Naive thymus-derived CD4-positive, alpha-beta T cell (primary cell): Measurements from ENCODE around the gene DMRT1. TPM values are rescaled to one million over a fixed set of nuclear protein-coding genes. Genes with fewer than 3 reads are reported as not detected.

ENCODE experiments used
- ATAC-seq: fragments of 150-1000 bp; cut with Tn5 transposase; 2 replicates; pipeline ENCODE4 v1.10.0; 2021; ENCODE audit warnings: mild to moderate bottlenecking, moderate library complexity
- CTCF ChIA-PET: fragments of 350-600 bp; sonication (Branson Sonifier 250); formaldehyde crosslinking; loops from one replicate; lab custom pipeline; 2021; ENCODE audit warnings: antibody characterized with exemption; lab: Charles Lee
- POLR2A ChIA-PET: fragments of 350-600 bp; sonication (Branson Sonifier 250); formaldehyde crosslinking; loops from one replicate; lab custom pipeline; 2021; ENCODE audit warnings: antibody characterized with exemption, inconsistent platforms; lab: Charles Lee
- DNase-seq, 9 donors: peaks; one replicate each; pipeline versions ENCODE4 v3.0.0 to v3.0.0-alpha.2; 2020 to 2022; ENCODE audit warnings: mixed read lengths in 1 of 9
- H3K27ac ChIP-seq: one replicate; pipeline ENCODE4 v1.7.0; 2013; ENCODE audit warnings: mild to moderate bottlenecking, low read depth, low read length, moderate library complexity
- H3K27me3 ChIP-seq, 2 donors: one replicate each; pipeline ENCODE4 v1.7.0; 2013; ENCODE audit warnings: low read length in 2 of 2, mild to moderate bottlenecking in 2 of 2, moderate library complexity in 2 of 2; ENCODE audit not compliant: control insufficient read depth in 2 of 2, insufficient read depth in 2 of 2
- H3K36me3 ChIP-seq, 3 experiments: 1 replicate in 2 of 3; 2 replicates in 1 of 3; pipeline ENCODE4 v1.7.0; 2013; ENCODE audit warnings: low read length in 3 of 3, mild to moderate bottlenecking in 3 of 3, moderate library complexity in 1 of 3; ENCODE audit not compliant: insufficient read depth in 3 of 3, control insufficient read depth in 2 of 3
- H3K4me1 ChIP-seq, 2 donors: one replicate each; pipeline ENCODE4 v1.7.0; 2013; ENCODE audit warnings: low read length in 2 of 2, mild to moderate bottlenecking in 2 of 2, moderate library complexity in 1 of 2; ENCODE audit not compliant: control insufficient read depth in 2 of 2, insufficient read depth in 2 of 2
- H3K4me3 ChIP-seq: 2 replicates; pipeline ENCODE4 v1.7.0; 2013; ENCODE audit warnings: mild to moderate bottlenecking, low read length
- H3K9me3 ChIP-seq, 3 experiments: 1 replicate in 2 of 3; 2 replicates in 1 of 3; pipeline ENCODE4 v1.7.0; 2013; ENCODE audit warnings: low read length in 3 of 3; ENCODE audit not compliant: control insufficient read depth in 2 of 3
- H3K27ac Mint-ChIP-seq, 9 donors: one replicate each; pipeline ENCODE4 v1.8.0; 2020 to 2022; ENCODE audit warnings: mixed read lengths in 9 of 9, mild to moderate bottlenecking in 8 of 9, moderate library complexity in 5 of 9, inconsistent platforms in 2 of 9
- H3K27me3 Mint-ChIP-seq, 5 donors: one replicate each; pipeline ENCODE4 v1.8.0; 2021 to 2022; ENCODE audit warnings: mixed read lengths in 5 of 5, mild to moderate bottlenecking in 1 of 5
- H3K36me3 Mint-ChIP-seq, 5 donors: one replicate each; pipeline ENCODE4 v1.8.0; 2020 to 2022; ENCODE audit warnings: mixed read lengths in 5 of 5, mild to moderate bottlenecking in 3 of 5, inconsistent platforms in 1 of 5
- H3K4me1 Mint-ChIP-seq, 7 donors: one replicate each; pipeline ENCODE4 v1.8.0; 2020 to 2022; ENCODE audit warnings: mixed read lengths in 7 of 7, mild to moderate bottlenecking in 3 of 7, inconsistent platforms in 1 of 7
- H3K4me3 Mint-ChIP-seq, 10 donors: one replicate each; pipeline ENCODE4 v1.8.0; 2020 to 2022; ENCODE audit warnings: mild to moderate bottlenecking in 10 of 10, mixed read lengths in 10 of 10, moderate library complexity in 6 of 10, inconsistent platforms in 2 of 10
- H3K9me3 Mint-ChIP-seq, 11 donors: one replicate each; pipeline ENCODE4 v1.8.0; 2020 to 2022; ENCODE audit warnings: mixed read lengths in 11 of 11, mild to moderate bottlenecking in 4 of 11, inconsistent platforms in 1 of 11, moderate library complexity in 1 of 11
- intact Hi-C, 2 donors: fragments of 100-400 bp; cut with micrococcal nuclease; formaldehyde crosslinking; loops; one replicate each; pipeline ENCODE4 v1.15.1; 2023
- polyA plus RNA-seq, 2 donors: library from polyadenylated mRNA; unstranded; fragments of 300-500 nt; fragmentation: Illumina TruSeq; gene quantifications; one replicate each; pipeline ENCODE4 v1.2.3, GENCODE V29; 2021
- total RNA-seq, 6 experiments: library from RNA in 5 of 6; stranded (reverse) in 5 of 6; gene quantifications; 1 replicate in 5 of 6; 2 replicates in 1 of 6; pipeline ENCODE4 v1.2.3 and lab custom pipeline; 2021 to 2026

The DMRT1 gene
- total and polyA plus RNA-seq, 7 experiments from 2014 or later = not detected

DNA sequence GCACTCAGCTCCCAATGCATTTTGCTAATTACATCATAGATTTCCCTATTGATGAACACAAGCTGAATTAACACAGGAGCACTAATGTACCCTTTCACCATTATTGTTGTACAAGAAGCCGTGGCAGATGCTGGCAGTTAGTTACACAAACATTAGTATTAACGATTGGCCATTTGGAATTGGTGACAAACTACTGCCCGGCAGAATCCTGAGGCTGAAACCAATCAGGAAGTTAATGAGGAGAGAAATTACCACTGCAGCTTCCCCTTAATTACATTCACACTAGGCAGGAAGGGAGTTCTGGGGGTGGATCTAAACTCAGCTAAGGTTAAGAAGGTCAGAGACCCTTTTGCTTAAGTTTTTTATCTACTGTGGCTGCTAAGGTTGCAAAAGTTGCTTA, 125.4 kb downstream of the DMRT1 start:
- ChIA-PET CTCF (no interaction called here), POLR2A (no interaction called here)
- Histone ChIP-seq H3K4me1 (peaks cover 0 to 4% of the 10 kb centered on the region in 2 donors), H3K27ac (no peak overlapping the region), H3K9me3 (no peaks in the 10 kb centered on the region), H3K27me3 (peaks cover 0 to 24% of the 10 kb centered on the region in 2 donors), H3K36me3 (no peaks in the 10 kb centered on the region), H3K4me3 (no peak overlapping the region)
- Mint-ChIP-seq H3K4me1 (peaks cover 9 to 25% (median 18%) of the 10 kb centered on the region in 7 donors), H3K4me3 (no peak overlapping the region), H3K27me3 (peaks cover 74 to 85% (median 81%) of the 10 kb centered on the region in 5 donors), H3K27ac (no peak overlapping the region), H3K9me3 (peaks cover 0 to 19% (median 5%) of the 10 kb centered on the region in 11 donors), H3K36me3 (peaks cover 0 to 4% (median 0%) of the 10 kb centered on the region in 5 donors)
- intact Hi-C loops = loop anchor here in 1 of 2 donors (5.0 kb wide), 1 partner anchor 125 kb away; the partner anchor contains the start of gene DMRT1
- DNase-seq (no peak), ATAC-seq (no peak)

- Mint-ChIP-seq H3K36me3 (peaks cover 0 to 4% (median 0%) of the 10 kb centered on the region in 5 donors), H3K4me3 (no peak overlapping the region), H3K9me3 (peaks cover 0 to 19% (median 5%) of the 10 kb centered on the region in 11 donors), H3K27me3 (peaks cover 70 to 86% (median 77%) of the 10 kb centered on the region in 5 donors), H3K27ac (no peak overlapping the region), H3K4me1 (peaks cover 9 to 25% (median 18%) of the 10 kb centered on the region in 7 donors)
- Histone ChIP-seq H3K27me3 (peaks cover 0 to 27% of the 10 kb centered on the region in 2 donors), H3K4me3 (no peak overlapping the region), H3K9me3 (no peaks in the 10 kb centered on the region), H3K27ac (no peak overlapping the region), H3K36me3 (no peaks in the 10 kb centered on the region), H3K4me1 (peaks cover 0 to 4% of the 10 kb centered on the region in 2 donors)
- CTCF ChIA-PET = no interaction called here
- DNase-seq = no peak
- intact Hi-C loops = loop anchor here in 1 of 2 donors (5.0 kb wide), 1 partner anchor 125 kb away; the partner anchor contains the start of gene DMRT1
- ATAC-seq = no peak
- POLR2A ChIA-PET = no interaction called here
Observed at GRCh38 chr9:967436-967835, 125.9 kb downstream of the DMRT1 start.

DNA sequence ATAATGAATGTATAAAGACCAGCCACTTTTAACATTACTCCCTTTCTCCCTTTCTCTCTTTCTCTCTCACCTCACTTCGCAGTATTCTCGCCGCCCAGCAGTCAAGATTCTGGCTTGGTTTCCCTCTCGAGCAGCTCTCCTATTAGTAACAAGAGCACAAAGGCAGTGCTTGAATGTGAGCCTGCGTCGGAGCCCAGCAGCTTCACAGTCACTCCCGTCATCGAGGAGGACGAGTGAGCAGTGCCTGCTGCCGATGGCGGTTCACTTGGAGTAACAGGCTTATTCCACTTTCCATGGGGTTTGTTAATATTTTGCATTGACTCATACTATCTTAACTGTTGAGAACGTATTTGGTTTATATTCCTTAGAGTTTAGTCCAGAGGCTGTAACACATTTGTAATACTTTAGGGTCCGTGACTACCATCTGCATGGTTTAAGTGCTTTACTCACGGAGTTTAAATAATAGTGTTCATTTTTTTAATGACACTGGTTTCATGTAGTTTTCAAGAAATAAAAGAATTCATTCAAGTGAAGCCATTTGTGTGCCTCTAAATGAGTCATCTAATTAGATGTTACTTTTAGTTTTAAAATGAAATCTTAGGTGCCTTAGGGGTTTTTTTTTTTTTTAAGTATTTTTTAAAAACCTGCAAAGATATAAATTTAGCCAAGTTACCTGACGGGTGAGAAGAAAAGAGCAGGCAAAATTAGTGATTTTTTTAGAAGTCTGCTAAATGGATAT, 126.6 kb downstream of the DMRT1 start:
- intact Hi-C loops = loop anchor here in 1 of 2 donors (5.0 kb wide), 1 partner anchor 126 kb away; the partner anchor contains the start of gene DMRT1
- DNase-seq (no peak), ATAC-seq (no peak)
- Histone ChIP-seq H3K27me3 (peaks cover 0 to 33% of the 10 kb centered on the region in 2 donors), H3K9me3 (no peaks in the 10 kb centered on the region), H3K4me1 (peaks cover 0 to 4% of the 10 kb centered on the region in 2 donors), H3K4me3 (no peak overlapping the region), H3K27ac (no peak overlapping the region), H3K36me3 (no peaks in the 10 kb centered on the region)
- H3K27ac Mint-ChIP-seq = no peak overlapping the region
- H3K4me1 Mint-ChIP-seq = peaks cover 9 to 26% (median 19%) of the 10 kb centered on the region in 7 donors
- H3K36me3 Mint-ChIP-seq = peaks cover 0 to 4% (median 0%) of the 10 kb centered on the region in 5 donors
- H3K4me3 Mint-ChIP-seq = no peak overlapping the region
- ChIA-PET CTCF (no interaction called here), POLR2A (no interaction called here)
- H3K27me3 Mint-ChIP-seq = peaks cover 70 to 87% (median 73%) of the 10 kb centered on the region in 5 donors
- H3K9me3 Mint-ChIP-seq = peaks cover 0 to 19% (median 5%) of the 10 kb centered on the region in 11 donors

DNA sequence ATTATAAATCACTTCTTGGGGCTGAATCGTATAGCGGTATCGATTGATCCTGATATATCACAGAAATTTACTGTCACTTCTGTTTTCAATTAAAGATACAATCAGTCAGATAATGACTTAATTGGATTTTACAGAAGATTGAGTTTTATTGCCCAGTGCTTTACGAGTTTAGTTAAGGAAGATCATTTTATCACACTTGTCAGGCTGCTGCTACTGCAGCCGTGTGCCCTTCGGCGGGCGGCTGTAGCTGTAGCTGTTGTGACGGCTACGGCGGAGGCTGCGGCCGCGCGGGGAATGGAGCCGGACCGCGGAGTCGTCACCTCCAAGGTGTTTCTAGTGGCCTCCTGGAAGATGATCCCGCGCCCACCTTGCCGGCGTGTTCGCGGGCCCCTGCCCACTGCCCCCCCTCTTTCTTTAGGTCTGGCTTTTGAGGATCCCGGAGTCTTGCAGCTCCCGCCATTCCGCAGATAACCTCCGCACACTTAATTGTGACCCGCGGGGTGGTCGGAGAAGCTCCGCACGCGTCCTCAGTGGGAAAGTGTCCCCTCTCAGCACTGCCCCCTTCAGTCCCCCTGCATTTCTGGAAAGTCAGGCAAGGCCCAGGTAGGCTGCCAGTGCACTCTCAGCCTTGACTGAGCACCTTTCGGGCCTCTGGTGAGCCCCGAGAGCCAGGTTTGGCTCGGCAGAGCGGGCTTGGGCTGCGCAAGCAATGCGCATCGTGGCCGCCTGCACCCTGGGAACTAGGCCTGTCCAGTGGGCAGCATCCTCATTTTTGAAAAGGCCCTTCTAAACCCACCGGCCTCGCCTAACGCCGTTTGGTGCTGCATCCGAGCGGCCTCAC, 128.0 kb downstream of the DMRT1 start:
- peak overlapping the region in 7 of 10 donors; percentile 12 to 71 (median 24) for H3K4me3 Mint-ChIP-seq
- peaks cover 15 to 41% (median 30%) of the 10 kb centered on the region in 7 donors for H3K4me1 Mint-ChIP-seq
- CTCF ChIA-PET = no interaction called here
- no peak overlapping the region for H3K27ac ChIP-seq
- no peak overlapping the region for H3K4me3 ChIP-seq
- peaks cover 0 to 4% of the 10 kb centered on the region in 2 donors for H3K4me1 ChIP-seq
- no peaks in the 10 kb centered on the region for H3K36me3 ChIP-seq
- DNase-seq = no peak
- intact Hi-C loops = loop anchor here in 1 of 2 donors (5.0 kb wide), 1 partner anchor 127 kb away; the partner anchor contains the start of gene DMRT1
- H3K36me3 Mint-ChIP-seq = peaks cover 0 to 4% (median 0%) of the 10 kb centered on the region in 5 donors
- H3K27ac Mint-ChIP-seq = peak overlapping the region in 1 of 9 donors; percentile 77
- H3K9me3 Mint-ChIP-seq = peaks cover 0 to 24% (median 5%) of the 10 kb centered on the region in 11 donors
- H3K9me3 ChIP-seq = no peaks in the 10 kb centered on the region
- H3K27me3 Mint-ChIP-seq = peaks cover 73 to 91% (median 77%) of the 10 kb centered on the region in 5 donors
- ATAC-seq = no peak
- peaks cover 7 to 43% of the 10 kb centered on the region in 2 donors for H3K27me3 ChIP-seq
- POLR2A ChIA-PET = no interaction called here

- no peak overlapping the region for H3K27ac ChIP-seq
- peak overlapping the region in 1 of 9 donors; percentile 63 for H3K27ac Mint-ChIP-seq
- H3K9me3 ChIP-seq = no peaks in the 10 kb centered on the region
- DNase-seq (no peak), ATAC-seq (no peak)
- CTCF ChIA-PET = no interaction called here
- H3K4me1 Mint-ChIP-seq = peaks cover 15 to 47% (median 31%) of the 10 kb centered on the region in 7 donors
- H3K9me3 Mint-ChIP-seq = peaks cover 0 to 24% (median 5%) of the 10 kb centered on the region in 11 donors
- H3K4me3 Mint-ChIP-seq = peak overlapping the region; percentile 13 to 78 (median 52)
- intact Hi-C loops = no loop called here
- H3K36me3 Mint-ChIP-seq = peaks cover 0 to 5% (median 0%) of the 10 kb centered on the region in 5 donors
- peaks cover 7 to 48% of the 10 kb centered on the region in 2 donors for H3K27me3 ChIP-seq
- peaks cover 73 to 91% (median 77%) of the 10 kb centered on the region in 5 donors for H3K27me3 Mint-ChIP-seq
- peaks cover 0 to 4% of the 10 kb centered on the region in 2 donors for H3K4me1 ChIP-seq
- H3K36me3 ChIP-seq = no peaks in the 10 kb centered on the region
- POLR2A ChIA-PET = no interaction called here
- H3K4me3 ChIP-seq = no peak overlapping the region
Observed at GRCh38 chr9:970151-970996, 128.9 kb downstream of the DMRT1 start.
